SJCRH30 (cell line): ENCODE results near the gene NAAA. TPM values are rescaled to one million over a fixed set of nuclear protein-coding genes. Genes with fewer than 3 reads are reported as not detected.
A peak's percentile ranks its signal among the peaks of the same experiment; 100 is the strongest.

Experiments used
- DNase-seq, 2 experiments: peaks; one replicate each; pipeline ENCODE4 v3.0.0-alpha.2; 2015 to 2020
- H3K27ac ChIP-seq: fragments of 250-450 bp; sonication (Bioruptor Pico); 2 replicates; pipeline ENCODE4 v1.5.1; 2020; ENCODE audit warnings: mild to moderate bottlenecking, moderate library complexity
- H3K27me3 ChIP-seq: fragments of 250-450 bp; sonication (Bioruptor Pico); 2 replicates; pipeline ENCODE4 v1.5.1; 2020; ENCODE audit warnings: mild to moderate bottlenecking, moderate library complexity
- H3K36me3 ChIP-seq: fragments of 250-450 bp; sonication (Bioruptor Pico); 2 replicates; pipeline ENCODE4 v1.5.1; 2020; ENCODE audit warnings: mild to moderate bottlenecking, moderate library complexity
- H3K4me1 ChIP-seq: fragments of 250-450 bp; sonication (Bioruptor Pico); 2 replicates; pipeline ENCODE4 v1.5.1; 2020; ENCODE audit warnings: mild to moderate bottlenecking, moderate library complexity
- H3K4me3 ChIP-seq: fragments of 250-450 bp; sonication (Bioruptor Pico); 2 replicates; pipeline ENCODE4 v1.5.1; 2020; ENCODE audit warnings: mild to moderate bottlenecking, moderate library complexity
- H3K9me3 ChIP-seq: fragments of 250-450 bp; sonication (Bioruptor Pico); replicated peaks from 2 replicates; pipeline ENCODE4 v1.5.1; 2020; ENCODE audit warnings: mild to moderate bottlenecking, moderate library complexity
- total RNA-seq: library from RNA; depleted of rRNA; stranded (reverse); fragments of >200 nt; shearing (Covaris generic); gene quantifications from 2 replicates; pipeline ENCODE4 v1.2.3, GENCODE V29; 2014

The NAAA gene
- total RNA-seq, 1 experiment from 2014 or later = 11.8 TPM

GRCh38 chr4:75904076-75904475 lies 36.7 kb downstream of the NAAA start:
- no peak for DNase-seq
- no peak overlapping the region for H3K4me3 ChIP-seq

GRCh38 chr4:75902352-75902751 lies 38.5 kb downstream of the NAAA start, which contains the start of gene PPEF2:
PPEF2 (minus strand) TSS chr4:75902452; CDS start chr4:75896325, 6,127 bp downstream.
- no peak within 1 kb of the TSS for H3K27ac ChIP-seq
- no peak for DNase-seq
- no peaks in the 10 kb centered on the region for H3K9me3 ChIP-seq
- no peak within 1 kb of the TSS for H3K4me3 ChIP-seq
- peaks cover 3% of the 10 kb centered on the region; the same call in 1 of the 2 replicates for H3K4me1 ChIP-seq
- no peaks in the 10 kb centered on the region for H3K27me3 ChIP-seq
- H3K36me3 ChIP-seq = no peaks in the 10 kb centered on the region

More at GRCh38 chr4:75904076-75904475, 36.7 kb downstream of the NAAA start:
- Histone ChIP-seq H3K4me1 (peaks cover 8% of the 10 kb centered on the region; the same call in 1 of the 2 replicates), H3K36me3 (no peaks in the 10 kb centered on the region), H3K27ac (no peak overlapping the region), H3K27me3 (no peaks in the 10 kb centered on the region), H3K9me3 (no peaks in the 10 kb centered on the region)

DNA sequence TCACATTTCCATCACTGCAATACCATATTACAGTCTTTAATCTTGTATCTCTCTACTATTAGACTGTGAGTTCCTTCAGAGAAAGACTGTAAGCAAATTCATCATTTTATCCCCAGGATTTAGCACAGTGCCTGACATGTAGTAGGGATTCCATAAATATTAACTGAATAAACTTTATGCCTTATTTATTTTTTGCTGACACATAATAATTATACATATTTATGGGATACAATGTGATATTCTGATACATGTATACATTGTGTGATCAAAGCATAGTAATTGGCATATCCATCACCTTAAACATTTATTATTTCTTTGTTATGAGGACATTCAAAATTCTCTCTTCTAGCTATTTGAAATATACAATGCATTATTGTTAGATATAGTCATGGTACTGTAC lies 42.3 kb downstream of the NAAA start:
- no peaks in the 10 kb centered on the region for H3K27me3 ChIP-seq
- no peaks in the 10 kb centered on the region for H3K4me1 ChIP-seq
- H3K27ac ChIP-seq = no peak overlapping the region
- H3K36me3 ChIP-seq = no peaks in the 10 kb centered on the region
- H3K9me3 ChIP-seq = no peaks in the 10 kb centered on the region
- no peak for DNase-seq
- no peak overlapping the region for H3K4me3 ChIP-seq

DNA sequence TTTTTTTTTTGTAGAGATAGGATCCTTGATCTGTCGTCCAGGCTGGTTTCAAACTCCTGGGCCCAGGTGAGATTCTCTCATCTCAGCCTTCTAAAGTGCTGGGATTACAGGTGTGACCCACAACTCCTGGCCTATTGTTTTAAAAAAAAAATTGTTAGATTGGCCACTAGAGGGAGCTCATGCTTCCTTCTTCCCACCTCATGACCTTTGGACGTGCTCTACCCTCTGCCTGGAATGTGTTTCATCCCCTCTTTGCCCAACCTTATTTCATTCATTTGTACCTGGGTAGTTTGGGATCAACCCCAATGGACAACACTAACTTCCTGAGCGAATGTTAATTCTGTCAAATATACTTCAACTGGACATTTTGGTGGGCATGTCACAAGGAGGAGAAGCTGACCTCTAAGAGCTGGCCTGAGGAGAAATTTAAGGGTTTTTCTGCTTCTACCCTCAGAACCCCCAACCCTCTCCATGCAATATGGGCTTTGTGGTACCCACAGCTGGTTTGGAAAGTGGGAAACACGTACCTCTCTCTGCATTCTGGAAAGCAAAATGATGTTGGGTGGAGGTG lies 45.0 kb downstream of the NAAA start:
- no peaks in the 10 kb centered on the region for H3K36me3 ChIP-seq

GRCh38 chr4:75892508-75892907 lies 48.3 kb downstream of the NAAA start:
- Histone ChIP-seq H3K4me3 (no peak overlapping the region), H3K9me3 (no peaks in the 10 kb centered on the region), H3K36me3 (no peaks in the 10 kb centered on the region), H3K27ac (no peak overlapping the region), H3K27me3 (no peaks in the 10 kb centered on the region), H3K4me1 (peaks cover 5% of the 10 kb centered on the region; the same call in 1 of the 2 replicates)
- DNase-seq = peak in 1 of 2 experiments; percentile 34

More for the DNA sequence above, 45.0 kb downstream of the NAAA start:
- Histone ChIP-seq H3K27ac (no peak overlapping the region), H3K9me3 (no peaks in the 10 kb centered on the region), H3K27me3 (no peaks in the 10 kb centered on the region), H3K4me1 (peaks cover 5% of the 10 kb centered on the region; the same call in 1 of the 2 replicates), H3K4me3 (no peak overlapping the region)
- peak in 1 of 2 experiments; percentile 73 for DNase-seq

GRCh38 chr4:75891611-75892010 lies 49.2 kb downstream of the NAAA start:
- Histone ChIP-seq H3K4me1 (peaks cover 5% of the 10 kb centered on the region; the same call in 1 of the 2 replicates), H3K27ac (no peak overlapping the region), H3K4me3 (no peak overlapping the region), H3K27me3 (no peaks in the 10 kb centered on the region), H3K9me3 (no peaks in the 10 kb centered on the region), H3K36me3 (no peaks in the 10 kb centered on the region)
- no peak for DNase-seq

GRCh38 chr4:75889537-75890199 lies 51.1 kb downstream of the NAAA start:
- Histone ChIP-seq H3K4me3 (no peak overlapping the region), H3K27ac (no peak overlapping the region), H3K4me1 (peaks cover 5% of the 10 kb centered on the region; the same call in 1 of the 2 replicates), H3K9me3 (no peaks in the 10 kb centered on the region), H3K27me3 (no peaks in the 10 kb centered on the region), H3K36me3 (no peaks in the 10 kb centered on the region)
- no peak for DNase-seq

GRCh38 chr4:75886104-75886503 lies 54.7 kb downstream of the NAAA start:
- Histone ChIP-seq H3K36me3 (no peaks in the 10 kb centered on the region), H3K4me1 (no peaks in the 10 kb centered on the region), H3K9me3 (no peaks in the 10 kb centered on the region), H3K27ac (no peak overlapping the region), H3K4me3 (no peak overlapping the region), H3K27me3 (no peaks in the 10 kb centered on the region)
- DNase-seq = no peak

DNA sequence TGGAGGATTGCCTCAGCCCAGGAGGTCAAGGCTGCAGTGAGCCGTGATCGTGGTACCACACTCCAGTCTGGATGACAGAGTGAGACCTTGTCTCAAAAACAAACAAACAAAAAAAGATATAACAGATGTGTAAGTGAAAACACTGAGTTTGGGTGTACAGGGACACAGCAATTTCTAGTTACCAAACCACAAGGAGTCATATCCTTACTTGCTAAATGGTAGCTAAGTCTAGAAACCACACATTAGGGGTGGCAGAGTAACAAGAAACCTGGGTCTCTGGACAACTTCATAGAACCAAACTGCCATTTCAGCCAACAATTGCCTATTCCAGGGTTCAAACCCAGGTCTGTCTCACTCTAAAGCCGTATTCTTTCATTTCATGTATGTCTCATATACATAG lies 59.3 kb downstream of the NAAA start:
- Histone ChIP-seq H3K4me3 (no peak overlapping the region), H3K4me1 (no peaks in the 10 kb centered on the region), H3K36me3 (no peaks in the 10 kb centered on the region), H3K27me3 (no peaks in the 10 kb centered on the region), H3K9me3 (no peaks in the 10 kb centered on the region), H3K27ac (no peak overlapping the region)
- DNase-seq = no peak

DNA sequence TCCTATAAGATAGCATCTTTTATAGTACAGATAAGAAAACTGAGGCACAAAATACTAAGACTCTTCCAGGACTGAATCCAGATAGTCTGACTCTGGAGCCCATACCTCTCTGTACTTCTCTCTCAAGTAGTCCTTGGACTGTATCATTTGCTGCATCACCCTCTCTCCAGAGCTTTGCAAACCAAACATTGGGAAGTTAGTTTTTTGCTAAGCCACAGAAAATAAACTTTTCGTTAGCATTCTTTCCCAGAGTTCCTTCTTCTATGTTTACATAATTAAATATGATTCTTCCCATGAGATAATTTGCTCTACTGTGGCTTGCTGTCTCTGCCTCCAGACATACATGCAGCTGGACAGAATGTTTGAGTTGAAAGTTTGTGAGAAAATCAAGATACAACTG lies 60.5 kb downstream of the NAAA start:
- H3K4me1 ChIP-seq = no peaks in the 10 kb centered on the region
- no peak overlapping the region for H3K4me3 ChIP-seq
- H3K27ac ChIP-seq = no peak overlapping the region
- no peaks in the 10 kb centered on the region for H3K9me3 ChIP-seq
- no peaks in the 10 kb centered on the region for H3K36me3 ChIP-seq
- no peak for DNase-seq
- H3K27me3 ChIP-seq = no peaks in the 10 kb centered on the region

GRCh38 chr4:75878246-75878756 lies 62.5 kb downstream of the NAAA start:
- H3K4me1 ChIP-seq = no peaks in the 10 kb centered on the region
- no peak for DNase-seq
- no peaks in the 10 kb centered on the region for H3K36me3 ChIP-seq
- 0 out of 2 replicates have a peak, but pooled peaks cover 3% of the 10 kb centered on the region for H3K27me3 ChIP-seq
- no peak overlapping the region for H3K27ac ChIP-seq
- H3K9me3 ChIP-seq = no peaks in the 10 kb centered on the region
- H3K4me3 ChIP-seq = no peak overlapping the region

GRCh38 chr4:75876218-75876617 lies 64.6 kb downstream of the NAAA start:
- H3K27ac ChIP-seq = no peak overlapping the region
- 0 out of 2 replicates have a peak, but pooled peaks cover 8% of the 10 kb centered on the region for H3K27me3 ChIP-seq
- no peak overlapping the region for H3K4me3 ChIP-seq
- no peaks in the 10 kb centered on the region for H3K4me1 ChIP-seq
- H3K36me3 ChIP-seq = no peaks in the 10 kb centered on the region
- DNase-seq = no peak
- H3K9me3 ChIP-seq = no peaks in the 10 kb centered on the region

- Histone ChIP-seq H3K27me3 (0 out of 2 replicates have a peak, but pooled peaks cover 8% of the 10 kb centered on the region), H3K4me1 (no peaks in the 10 kb centered on the region)
These were observed 71.7 kb downstream of the NAAA start for GRCh38 chr4:75869100-75869499.

DNA sequence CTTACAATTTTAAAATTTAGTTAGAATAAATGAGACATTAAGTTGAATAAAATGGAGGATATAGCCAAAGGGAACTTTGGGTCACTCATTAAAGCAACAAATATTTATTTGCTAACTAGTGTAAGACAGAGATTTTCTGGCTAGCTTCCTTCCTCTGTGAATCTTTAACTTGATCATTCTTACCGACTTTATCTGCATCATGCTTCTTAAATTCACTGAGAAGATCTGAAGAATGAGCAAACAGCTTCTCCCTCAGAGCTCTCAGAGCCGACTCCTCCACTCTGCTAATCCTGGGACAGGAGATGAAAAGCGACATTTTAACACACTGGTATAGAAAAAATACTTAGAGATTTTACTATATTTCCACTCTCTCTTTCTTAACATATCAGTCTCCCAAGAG lies 73.7 kb downstream of the NAAA start:
- no peak overlapping the region for H3K4me3 ChIP-seq
- no peak for DNase-seq
- 0 out of 2 replicates have a peak, but pooled peaks cover 5% of the 10 kb centered on the region for H3K27me3 ChIP-seq
- no peaks in the 10 kb centered on the region for H3K36me3 ChIP-seq
- 0 out of 2 replicates have a peak, but pooled peaks cover 3% of the 10 kb centered on the region for H3K9me3 ChIP-seq
- no peaks in the 10 kb centered on the region for H3K4me1 ChIP-seq
- no peak overlapping the region for H3K27ac ChIP-seq

More at GRCh38 chr4:75869100-75869499, 71.7 kb downstream of the NAAA start:
- Histone ChIP-seq H3K9me3 (no peaks in the 10 kb centered on the region), H3K4me3 (no peak overlapping the region), H3K36me3 (no peaks in the 10 kb centered on the region), H3K27ac (no peak overlapping the region)
- DNase-seq = no peak
